Effector memory CD8-positive, alpha-beta T cell (primary cell): Measurements from ENCODE around the gene SORBS2.

Source experiments
- ATAC-seq: fragments of 150-1000 bp; cut with Tn5 transposase; replicated peaks from 2 replicates; pipeline ENCODE4 v1.10.0; 2021; ENCODE audit warnings: mild to moderate bottlenecking, moderate library complexity
- DNase-seq, 3 experiments: peaks; one replicate each; pipeline ENCODE4 v3.0.0; 2021
- H3K27ac Mint-ChIP-seq, 2 donors: one replicate each; pipeline ENCODE4 v1.8.0; 2022; ENCODE audit warnings: mild to moderate bottlenecking in 2 of 2, mixed read lengths in 2 of 2, moderate library complexity in 2 of 2
- H3K27me3 Mint-ChIP-seq, 2 donors: one replicate each; pipeline ENCODE4 v1.8.0; 2022; ENCODE audit warnings: mixed read lengths in 2 of 2
- H3K36me3 Mint-ChIP-seq: one replicate; pipeline ENCODE4 v1.8.0; 2022; ENCODE audit warnings: mild to moderate bottlenecking, moderate library complexity, mixed read lengths; ENCODE audit not compliant: insufficient read depth
- H3K4me1 Mint-ChIP-seq, 2 donors: one replicate each; pipeline ENCODE4 v1.8.0; 2022; ENCODE audit warnings: low read depth in 2 of 2, mixed read lengths in 2 of 2
- H3K4me3 Mint-ChIP-seq, 2 donors: one replicate each; pipeline ENCODE4 v1.8.0; 2022; ENCODE audit warnings: mild to moderate bottlenecking in 2 of 2, mixed read lengths in 2 of 2, moderate library complexity in 2 of 2
- H3K9me3 Mint-ChIP-seq, 2 donors: one replicate each; pipeline ENCODE4 v1.8.0; 2022; ENCODE audit warnings: mixed read lengths in 2 of 2

Gene SORBS2

DNA sequence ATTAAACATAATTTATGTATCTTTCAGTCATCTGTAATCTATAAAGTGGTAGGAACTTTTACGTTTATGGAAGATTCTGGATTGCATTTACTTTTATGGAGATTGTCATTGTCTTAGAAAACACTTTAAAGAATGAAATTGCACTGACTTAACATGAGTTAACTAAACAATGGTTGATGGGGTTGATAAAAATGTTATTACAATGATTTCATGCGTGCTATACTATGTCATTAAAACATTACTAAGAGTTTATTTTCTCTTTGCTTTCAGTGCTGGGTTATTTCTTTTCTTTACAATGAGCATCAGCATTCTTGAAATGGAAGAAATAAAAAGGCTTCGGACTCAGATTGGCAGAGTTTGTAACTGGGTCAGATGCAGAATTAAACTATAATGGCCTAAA lies 209.6 kb downstream of the SORBS2 start:
- no peak overlapping the region for H3K4me3 Mint-ChIP-seq

DNA sequence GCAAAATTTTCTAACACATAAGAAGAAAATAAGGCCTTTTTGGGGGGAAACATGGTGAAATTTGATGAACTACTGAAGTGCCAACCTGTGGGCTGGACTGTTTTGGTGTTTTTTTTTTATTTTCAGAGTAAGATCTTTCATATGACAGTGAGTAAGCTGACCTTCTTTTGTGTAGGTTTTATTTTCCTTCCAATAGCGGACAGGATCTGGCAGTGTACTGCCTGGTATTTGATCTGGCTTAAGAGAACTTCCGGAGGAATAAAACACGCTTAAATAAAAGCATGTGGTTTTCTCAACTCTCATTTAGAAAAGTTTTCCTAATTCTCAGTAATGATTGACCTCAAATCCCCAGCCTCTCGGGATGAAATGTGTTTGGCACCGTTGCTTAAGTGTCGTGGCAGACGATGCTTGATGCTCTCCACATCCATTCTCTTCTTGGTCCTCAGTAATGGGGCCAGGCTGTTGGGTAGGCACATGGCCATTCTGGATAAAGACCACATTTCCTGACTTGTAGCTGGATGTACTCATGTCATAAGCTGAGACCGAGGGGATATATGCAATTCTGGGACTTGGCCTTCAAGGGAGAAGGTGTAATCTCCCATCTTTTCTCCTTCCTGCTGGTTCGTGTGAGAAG lies 211.1 kb downstream of the SORBS2 start:
- Mint-ChIP-seq H3K27me3 (peaks cover 37 to 50% of the 10 kb centered on the region in 2 donors), H3K9me3 (no peaks in the 10 kb centered on the region), H3K4me1 (no peaks in the 10 kb centered on the region), H3K36me3 (peaks cover 2% of the 10 kb centered on the region), H3K27ac (no peak overlapping the region), H3K4me3 (no peak overlapping the region)
- DNase-seq = no peak
- no peak for ATAC-seq

More for the DNA sequence above, 209.6 kb downstream of the SORBS2 start:
- H3K4me1 Mint-ChIP-seq = no peaks in the 10 kb centered on the region
- no peaks in the 10 kb centered on the region for H3K36me3 Mint-ChIP-seq
- no peak for ATAC-seq
- H3K27ac Mint-ChIP-seq = no peak overlapping the region
- DNase-seq = no peak
- H3K27me3 Mint-ChIP-seq = peaks cover 31 to 48% of the 10 kb centered on the region in 2 donors
- no peaks in the 10 kb centered on the region for H3K9me3 Mint-ChIP-seq

DNA sequence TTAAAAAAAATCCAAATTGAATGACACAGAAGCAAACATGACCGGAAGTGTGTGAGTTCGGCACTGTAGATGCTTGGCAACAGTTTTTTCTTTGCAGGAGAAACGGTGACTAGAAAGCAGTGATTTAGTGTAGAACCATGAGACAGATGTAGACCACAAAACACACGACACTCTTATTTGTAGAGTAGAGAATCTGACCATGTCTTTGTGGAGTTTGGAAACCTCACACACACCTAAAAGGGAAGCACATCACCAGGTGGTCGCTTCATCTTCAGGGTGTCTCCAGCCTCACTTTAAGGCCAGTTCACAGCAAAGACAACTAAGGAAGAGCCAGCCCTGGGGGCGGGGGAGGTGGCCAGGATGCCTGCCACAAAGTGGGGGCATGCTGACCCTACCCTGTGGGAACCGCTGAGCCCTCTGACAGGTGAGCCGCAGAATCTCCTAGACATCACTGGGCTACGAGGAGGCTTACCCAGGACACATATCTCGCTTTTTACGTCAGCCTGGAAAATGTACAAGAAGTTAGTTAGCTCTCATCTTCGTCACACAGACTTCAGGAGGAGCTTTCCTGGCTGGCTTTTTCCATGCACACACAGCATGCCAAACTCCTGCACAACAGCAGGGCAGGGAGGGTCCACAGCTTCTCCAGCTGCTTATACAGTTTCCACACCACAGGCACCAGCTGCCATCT lies 212.3 kb downstream of the SORBS2 start:
- DNase-seq = no peak
- Mint-ChIP-seq H3K27ac (no peak overlapping the region), H3K4me1 (no peaks in the 10 kb centered on the region), H3K27me3 (peaks cover 37 to 44% of the 10 kb centered on the region in 2 donors), H3K9me3 (no peaks in the 10 kb centered on the region), H3K36me3 (peaks cover 2% of the 10 kb centered on the region), H3K4me3 (no peak overlapping the region)
- ATAC-seq = no peak

DNA sequence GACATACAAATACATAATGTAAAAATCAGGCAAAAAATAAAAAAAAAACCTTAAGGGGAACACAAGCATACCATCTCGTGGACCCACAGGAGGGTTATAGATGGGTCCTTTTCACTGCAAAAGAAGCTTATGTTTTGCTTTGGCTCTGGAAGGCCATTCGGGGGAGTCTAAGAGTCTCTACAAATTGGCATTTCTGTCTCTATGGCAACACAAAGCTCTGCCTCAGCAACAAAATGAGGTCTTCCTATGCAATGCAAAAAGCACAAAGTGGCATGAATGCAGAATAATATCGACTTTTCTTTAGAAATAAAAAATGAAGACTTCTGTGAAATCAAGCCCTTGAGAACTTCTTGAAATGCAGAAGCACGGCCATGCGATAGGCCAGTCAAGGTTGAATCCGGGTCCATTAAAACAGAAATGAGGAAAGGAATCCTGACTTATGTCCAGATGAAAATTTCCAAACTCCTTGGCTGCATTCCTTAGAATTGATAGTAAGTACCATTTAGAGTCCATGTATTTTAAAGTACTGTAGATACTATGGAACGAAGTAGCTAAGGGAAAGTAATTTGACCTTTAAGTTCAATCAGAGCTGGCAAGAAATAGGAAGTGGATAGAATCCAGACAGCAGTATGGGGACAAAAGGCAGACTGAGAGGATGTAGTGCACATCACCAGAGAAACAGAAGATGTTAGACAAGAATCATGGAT lies 213.0 kb downstream of the SORBS2 start:
- no peak for DNase-seq
- no peak overlapping the region for H3K27ac Mint-ChIP-seq
- no peaks in the 10 kb centered on the region for H3K4me1 Mint-ChIP-seq
- no peak for ATAC-seq
- H3K36me3 Mint-ChIP-seq = peaks cover 2% of the 10 kb centered on the region
- no peak overlapping the region for H3K4me3 Mint-ChIP-seq
- H3K27me3 Mint-ChIP-seq = peaks cover 32 to 38% of the 10 kb centered on the region in 2 donors
- H3K9me3 Mint-ChIP-seq = no peaks in the 10 kb centered on the region

DNA sequence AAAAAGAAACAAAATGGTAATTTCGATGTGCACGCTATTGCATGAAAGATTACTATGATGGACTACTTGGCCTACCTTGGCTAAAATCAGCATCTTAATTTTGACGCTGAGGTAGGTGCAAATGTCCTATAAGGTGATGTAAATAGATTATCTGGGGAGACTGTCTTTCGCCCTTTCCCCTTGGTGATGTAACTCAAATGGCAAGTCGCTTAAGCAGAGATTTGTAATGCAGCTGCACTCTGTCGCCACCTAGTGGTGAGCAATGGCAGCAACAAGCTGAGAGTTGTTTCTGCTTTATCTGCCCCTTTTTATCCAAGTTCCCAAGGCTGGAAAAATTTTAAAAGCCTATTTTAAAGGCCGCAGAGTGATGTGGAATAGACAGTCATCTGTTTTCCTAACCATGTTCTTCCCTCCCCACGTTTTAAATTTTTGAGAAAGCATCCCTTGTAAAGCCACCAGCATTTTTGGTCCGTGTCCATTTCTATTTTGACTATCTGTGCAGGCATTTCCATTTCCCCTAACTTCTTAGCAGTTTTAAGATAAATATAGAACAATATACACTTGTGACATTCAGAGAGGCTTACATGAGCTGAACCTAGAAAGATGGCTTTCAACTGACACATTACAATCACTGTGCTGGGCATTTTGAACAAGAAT lies 214.3 kb downstream of the SORBS2 start:
- Mint-ChIP-seq H3K36me3 (peaks cover 2% of the 10 kb centered on the region), H3K4me3 (no peak overlapping the region), H3K27me3 (peaks cover 43 to 46% of the 10 kb centered on the region in 2 donors), H3K27ac (no peak overlapping the region), H3K9me3 (no peaks in the 10 kb centered on the region), H3K4me1 (no peaks in the 10 kb centered on the region)
- peak; percentile 62 for ATAC-seq
- DNase-seq = peak; percentile 51 to 62 (median 54)

DNA sequence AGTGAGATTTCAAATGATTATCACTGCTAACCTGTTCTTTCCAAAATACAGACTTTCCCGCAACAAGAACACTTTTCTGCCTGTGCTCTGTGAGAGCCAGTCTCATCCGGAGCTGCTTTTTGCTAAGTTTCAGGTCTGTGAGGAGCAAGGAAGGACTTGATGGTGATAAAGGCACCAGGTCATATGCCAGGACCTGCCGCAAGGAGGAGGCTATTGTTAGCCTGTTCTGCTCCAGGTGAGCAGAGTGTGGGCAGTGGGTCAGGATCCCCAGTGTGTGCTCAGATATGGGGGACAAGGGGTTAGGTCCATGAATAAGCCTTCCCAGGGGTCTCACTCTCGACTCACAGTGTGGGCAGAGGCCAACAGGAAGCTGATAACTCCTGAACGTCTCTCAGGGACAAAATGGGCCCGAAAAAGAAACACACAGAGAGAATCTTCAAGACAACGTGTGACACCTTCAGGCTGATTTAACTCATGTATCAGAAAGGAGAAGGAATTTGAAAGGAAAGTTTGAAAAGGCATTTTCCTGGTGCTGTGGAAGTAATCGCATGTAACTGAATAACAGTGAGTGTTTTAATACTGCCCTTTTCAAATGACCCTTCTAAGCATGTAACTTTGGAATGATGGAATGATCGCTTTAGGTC lies 219.0 kb downstream of the SORBS2 start:
- no peak for DNase-seq
- H3K4me1 Mint-ChIP-seq = no peaks in the 10 kb centered on the region
- H3K27me3 Mint-ChIP-seq = peaks cover 43 to 56% of the 10 kb centered on the region in 2 donors
- no peaks in the 10 kb centered on the region for H3K9me3 Mint-ChIP-seq
- peaks cover 2% of the 10 kb centered on the region for H3K36me3 Mint-ChIP-seq
- no peak overlapping the region for H3K4me3 Mint-ChIP-seq
- ATAC-seq = no peak
- no peak overlapping the region for H3K27ac Mint-ChIP-seq

DNA sequence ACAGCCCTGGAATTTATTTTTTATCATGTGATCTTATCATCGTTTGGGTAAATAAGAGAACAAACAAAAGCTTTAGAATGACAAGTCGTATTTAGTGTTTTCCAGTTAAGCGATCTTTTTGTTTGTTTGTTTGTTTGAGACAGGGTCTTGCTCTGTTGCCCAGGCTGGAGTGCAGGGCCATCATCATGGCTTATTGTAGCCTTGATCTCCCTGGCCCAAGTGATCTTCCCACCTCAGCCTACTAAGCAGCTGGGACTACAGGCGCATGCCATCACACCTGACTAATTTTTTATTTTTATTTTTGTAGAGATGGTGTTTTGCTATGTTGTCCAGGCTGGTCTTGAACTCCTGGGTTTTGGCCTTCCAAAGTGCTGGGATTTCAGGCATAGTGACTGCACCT lies 219.6 kb downstream of the SORBS2 start:
- H3K9me3 Mint-ChIP-seq = no peaks in the 10 kb centered on the region

DNA sequence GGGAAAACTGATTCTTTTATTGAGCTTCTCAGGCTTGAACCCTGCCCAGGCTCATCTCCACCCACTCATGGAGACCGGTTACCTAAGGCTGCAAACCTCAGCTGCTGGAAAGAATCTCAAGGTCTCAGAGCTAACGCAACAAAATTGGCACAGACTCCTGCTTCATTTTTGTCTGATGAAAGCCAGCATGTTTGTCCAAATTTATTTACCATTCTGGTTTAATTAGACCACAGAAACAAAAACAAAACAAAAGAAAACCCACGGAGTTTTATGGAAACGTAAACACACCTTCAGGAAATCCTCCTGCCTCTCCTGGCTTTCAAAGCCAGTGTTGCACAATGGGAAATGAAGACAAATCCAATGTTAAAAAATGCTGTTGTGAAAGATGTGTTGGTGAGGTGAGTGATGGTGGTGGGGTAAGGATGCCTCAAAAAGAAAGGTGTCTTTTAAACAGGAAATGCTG lies 220.3 kb downstream of the SORBS2 start:
- peaks cover 6 to 9% of the 10 kb centered on the region in 2 donors for H3K4me1 Mint-ChIP-seq
- H3K27me3 Mint-ChIP-seq = peaks cover 52 to 64% of the 10 kb centered on the region in 2 donors
- ATAC-seq (no peak), DNase-seq (no peak)
- no peaks in the 10 kb centered on the region for H3K9me3 Mint-ChIP-seq
- H3K36me3 Mint-ChIP-seq = peaks cover 2% of the 10 kb centered on the region
- H3K27ac Mint-ChIP-seq = no peak overlapping the region
- H3K4me3 Mint-ChIP-seq = no peak overlapping the region

More for the DNA sequence above, 219.6 kb downstream of the SORBS2 start:
- Mint-ChIP-seq H3K4me1 (peaks cover under 1 to 4% of the 10 kb centered on the region in 2 donors), H3K27ac (no peak overlapping the region), H3K27me3 (peaks cover 48 to 61% of the 10 kb centered on the region in 2 donors), H3K36me3 (peaks cover 2% of the 10 kb centered on the region), H3K4me3 (no peak overlapping the region)
- ATAC-seq (no peak), DNase-seq (no peak)

DNA sequence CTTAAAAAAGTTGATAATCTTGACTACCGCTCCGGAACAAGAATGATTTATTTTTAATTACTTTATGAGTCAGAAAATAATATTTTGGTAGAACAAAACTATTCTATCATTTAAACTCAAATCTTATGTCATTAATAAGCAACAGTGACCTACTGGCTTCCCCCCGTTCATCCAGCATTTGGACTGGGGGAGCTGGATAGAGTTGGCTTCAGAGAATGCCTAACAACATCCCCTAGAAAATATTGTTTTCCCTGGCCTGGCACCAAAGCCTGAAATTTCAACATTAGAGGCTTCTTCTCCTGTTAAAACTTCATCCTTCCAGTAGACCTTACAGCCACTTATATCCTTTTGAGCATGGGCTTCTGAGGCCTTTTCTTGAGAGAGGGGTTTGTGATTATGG lies 221.0 kb downstream of the SORBS2 start:
- ATAC-seq = no peak
- H3K4me1 Mint-ChIP-seq = peaks cover 6 to 9% of the 10 kb centered on the region in 2 donors
- H3K27ac Mint-ChIP-seq = no peak overlapping the region

DNA sequence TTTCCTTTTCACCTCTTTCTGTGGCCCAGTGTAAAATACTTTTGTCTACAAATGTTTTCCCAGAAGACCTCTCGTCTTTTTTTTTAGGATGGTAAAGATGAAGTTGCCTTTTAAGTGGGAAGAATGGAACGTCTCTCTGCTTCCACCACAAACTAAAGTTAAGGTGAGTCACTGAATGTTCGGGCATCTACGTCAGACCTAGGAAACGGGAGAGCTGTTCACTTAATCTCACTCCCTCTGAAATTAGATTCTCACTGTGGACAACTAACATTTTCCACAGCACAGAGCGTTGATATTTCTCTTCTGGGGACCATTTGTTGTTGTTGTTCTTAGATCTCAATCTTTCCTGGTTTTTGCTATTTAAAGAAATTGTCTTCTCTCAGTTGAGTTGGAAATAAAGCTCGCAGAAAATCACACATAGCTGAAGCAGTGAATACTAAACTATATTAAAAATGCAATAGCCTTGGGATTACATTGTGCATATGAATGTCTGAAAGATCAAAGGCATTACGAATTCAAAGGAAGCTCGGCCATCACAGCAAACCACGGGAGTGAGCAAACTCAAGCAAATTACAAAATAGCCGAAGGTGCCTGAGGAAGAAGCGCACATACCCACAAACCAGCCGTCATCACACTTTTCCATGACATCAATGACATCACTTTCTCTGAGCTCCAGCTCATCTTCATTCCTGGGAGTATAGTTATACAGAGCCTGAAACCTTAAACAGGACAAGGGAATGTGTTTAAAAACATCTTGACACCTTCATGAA lies 222.7 kb downstream of the SORBS2 start:
- Mint-ChIP-seq H3K36me3 (no peaks in the 10 kb centered on the region), H3K9me3 (no peaks in the 10 kb centered on the region), H3K4me1 (peaks cover 6 to 9% of the 10 kb centered on the region in 2 donors), H3K27me3 (peaks cover 65 to 80% of the 10 kb centered on the region in 2 donors), H3K27ac (no peak overlapping the region), H3K4me3 (no peak overlapping the region)
- no peak for DNase-seq
- ATAC-seq = no peak

More for the DNA sequence above, 221.0 kb downstream of the SORBS2 start:
- Mint-ChIP-seq H3K4me3 (no peak overlapping the region), H3K9me3 (no peaks in the 10 kb centered on the region), H3K27me3 (peaks cover 52 to 64% of the 10 kb centered on the region in 2 donors), H3K36me3 (no peaks in the 10 kb centered on the region)
- no peak for DNase-seq

DNA sequence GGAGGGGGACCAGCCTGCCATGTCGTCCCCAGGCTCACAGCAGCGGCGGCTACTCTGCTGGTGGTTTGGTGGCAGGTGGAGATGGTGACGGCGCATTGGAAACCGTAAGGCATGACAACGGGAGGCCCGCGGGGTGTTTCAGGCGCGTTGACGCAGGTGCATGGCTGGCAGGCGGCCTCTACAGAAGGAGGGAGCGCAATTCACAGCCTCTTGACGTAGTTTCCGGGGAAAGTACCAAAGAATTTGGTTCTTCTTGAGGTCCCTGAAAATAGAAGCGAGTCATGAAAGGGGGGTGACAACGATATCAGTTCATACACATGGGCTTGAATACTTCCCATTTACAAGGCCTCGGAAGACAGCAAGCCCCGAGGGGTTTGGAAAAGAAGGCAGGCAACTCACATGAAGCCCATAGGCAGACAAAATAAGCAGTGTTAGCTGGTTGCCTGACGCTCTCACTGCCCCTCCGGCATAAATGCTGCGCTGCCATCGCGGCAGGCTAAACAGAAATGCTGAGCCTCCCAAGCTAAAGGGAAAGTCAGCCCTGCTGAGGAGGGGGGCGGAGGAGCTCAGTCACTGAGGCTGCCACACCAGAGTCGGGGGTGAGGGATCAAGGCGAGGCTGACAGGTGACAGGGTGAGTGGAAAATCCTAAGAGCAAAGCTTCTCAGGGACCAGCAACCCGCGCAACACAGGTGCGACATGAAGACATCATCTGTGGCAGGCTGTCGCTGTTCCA lies 224.4 kb downstream of the SORBS2 start:
- peak overlapping the region in 1 of 2 donors; percentile 77 for H3K27ac Mint-ChIP-seq
- peak; percentile 24 to 39 (median 27) for DNase-seq

DNA sequence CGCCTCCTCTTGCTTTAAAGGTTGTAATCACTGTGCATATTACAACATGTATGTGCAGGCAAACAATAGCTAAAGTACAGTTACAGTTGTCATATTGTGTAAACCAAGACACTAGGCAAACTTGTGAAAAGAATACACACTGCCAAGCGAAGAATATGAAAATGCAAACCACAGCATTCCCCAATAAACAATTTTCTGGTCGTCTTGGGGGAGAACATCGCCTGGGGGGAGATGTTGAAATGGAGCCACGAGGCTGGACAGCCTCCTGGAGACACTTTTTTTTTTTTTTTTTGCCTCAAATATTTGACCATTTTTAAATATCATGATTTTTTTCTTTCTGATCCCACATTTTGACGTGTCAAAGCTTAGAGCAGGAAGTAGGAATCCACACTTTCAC lies 225.0 kb downstream of the SORBS2 start:
- peak overlapping the region in 1 of 2 donors; percentile 77 for H3K27ac Mint-ChIP-seq
- ATAC-seq = no peak
- peaks cover 6 to 9% of the 10 kb centered on the region in 2 donors for H3K4me1 Mint-ChIP-seq

More for the DNA sequence above, 224.4 kb downstream of the SORBS2 start:
- Mint-ChIP-seq H3K4me3 (peak overlapping the region; percentile 40 to 57), H3K27me3 (peaks cover 64 to 84% of the 10 kb centered on the region in 2 donors), H3K4me1 (peaks cover 6 to 9% of the 10 kb centered on the region in 2 donors), H3K9me3 (no peaks in the 10 kb centered on the region), H3K36me3 (no peaks in the 10 kb centered on the region)
- peak; percentile 92 for ATAC-seq

More for the DNA sequence above, 225.0 kb downstream of the SORBS2 start:
- no peak for DNase-seq
- Mint-ChIP-seq H3K27me3 (peaks cover 69 to 84% of the 10 kb centered on the region in 2 donors), H3K36me3 (no peaks in the 10 kb centered on the region), H3K4me3 (peak overlapping the region; percentile 40 to 57), H3K9me3 (no peaks in the 10 kb centered on the region)
